PFSK-1 (cell line): Measurements from ENCODE around the gene FAM50B.

Experiments
- POLR2AphosphoS5 ChIP-seq: IDR thresholded peaks from 2 replicates; pipeline ENCODE4 v1.6.1; 2012; ENCODE audit warnings: low read depth, mild to moderate bottlenecking, control low read depth, low read length, moderate library complexity
- TAF1 ChIP-seq: IDR thresholded peaks from 2 replicates; pipeline ENCODE4 v1.6.1; 2012; ENCODE audit warnings: low read length, control low read depth, borderline replicate concordance; ENCODE audit not compliant: insufficient read depth

GRCh38 chr6:3887150-3887700 is 38.1 kb downstream of the FAM50B start:
- TF ChIP-seq TAF1 (no peak), POLR2AphosphoS5 (no peak)
